SK-N-SH (cell line): Measurements from ENCODE around the gene FICD.

Experiments used
- EP300 ChIP-seq, 2 experiments: IDR thresholded peaks; 2 replicates each; pipeline versions ENCODE4 v1.4.0 to v1.6.1; 2012; ENCODE audit warnings: borderline replicate concordance in 1 of 2, low read depth in 1 of 2, low read length in 1 of 2
- EZH2phosphoT487 ChIP-seq: fragments of 200-600 bp; sonication (generic); IDR thresholded peaks from 2 replicates; pipeline ENCODE4 v1.6.1; 2017; ENCODE audit warnings: low read depth, mixed run types, mild to moderate bottlenecking, antibody characterized with exemption, moderate library complexity, borderline replicate concordance
- POLR2AphosphoS5 ChIP-seq: IDR thresholded peaks from 2 replicates; pipeline ENCODE4 v1.6.1; 2012; ENCODE audit warnings: low read depth, low read length
- RAD21 ChIP-seq: IDR thresholded peaks from 2 replicates; pipeline ENCODE4 v1.6.1; 2012; ENCODE audit warnings: mild to moderate bottlenecking, low read length
- SMC3 ChIP-seq: IDR thresholded peaks from 2 replicates; pipeline ENCODE4 v1.6.1; 2012; ENCODE audit warnings: low read depth, low read length, improper control_type of control experiment
- TEAD4 ChIP-seq: IDR thresholded peaks from 2 replicates; pipeline ENCODE4 v1.4.0; 2012; ENCODE audit warnings: mild to moderate bottlenecking, borderline replicate concordance; ENCODE audit not compliant: insufficient read depth
- TF ChIP-seq, protein P1 (sequence below): fragments of 200-600 bp; sonication (generic); IDR thresholded peaks from 2 replicates; pipeline ENCODE4 v1.6.1; 2017; ENCODE audit warnings: antibody characterized with exemption, mild to moderate bottlenecking, moderate library complexity

DNA sequence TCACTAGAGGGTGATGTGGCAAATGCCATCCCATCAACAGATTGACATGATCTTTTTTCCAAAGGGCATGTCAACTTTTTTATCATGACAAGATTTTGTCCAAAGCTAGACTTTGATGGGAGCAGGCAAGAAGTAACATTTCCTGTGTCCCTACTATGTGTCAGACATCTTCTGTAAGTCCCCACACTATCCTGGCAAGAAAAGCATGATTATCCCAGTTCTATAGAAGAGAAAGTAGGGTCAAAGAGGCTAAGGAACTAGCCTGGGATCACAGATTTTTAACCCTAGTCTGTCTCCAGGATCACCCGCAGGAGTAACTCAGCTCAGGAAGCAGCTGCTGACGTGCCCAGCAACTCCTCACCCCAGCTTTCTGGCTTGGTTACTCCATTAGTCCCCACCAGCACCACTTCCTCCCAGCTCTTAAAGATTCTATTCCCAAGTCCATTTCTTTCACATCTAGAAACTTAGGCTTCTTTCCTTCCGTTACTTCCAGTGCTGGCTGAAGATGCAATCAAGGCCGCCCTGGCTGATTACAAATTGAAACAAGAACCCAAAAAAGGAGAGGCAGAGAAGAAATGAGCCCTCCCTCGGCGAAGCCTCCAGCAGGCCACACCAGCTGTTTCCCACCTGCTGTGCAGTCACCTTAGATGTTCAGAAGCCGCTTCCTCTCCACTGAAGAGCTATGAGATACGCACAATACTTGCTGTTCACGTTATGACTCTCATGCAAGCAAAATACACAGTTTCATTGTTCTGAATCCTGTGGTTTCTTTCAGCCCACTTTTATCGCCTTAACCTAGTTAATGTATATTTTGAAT lies 53.5 kb downstream of the FICD start:
- TF ChIP-seq TEAD4 = no peak
- no peak for TF ChIP-seq POLR2AphosphoS5
- TF ChIP-seq, protein P1, sequence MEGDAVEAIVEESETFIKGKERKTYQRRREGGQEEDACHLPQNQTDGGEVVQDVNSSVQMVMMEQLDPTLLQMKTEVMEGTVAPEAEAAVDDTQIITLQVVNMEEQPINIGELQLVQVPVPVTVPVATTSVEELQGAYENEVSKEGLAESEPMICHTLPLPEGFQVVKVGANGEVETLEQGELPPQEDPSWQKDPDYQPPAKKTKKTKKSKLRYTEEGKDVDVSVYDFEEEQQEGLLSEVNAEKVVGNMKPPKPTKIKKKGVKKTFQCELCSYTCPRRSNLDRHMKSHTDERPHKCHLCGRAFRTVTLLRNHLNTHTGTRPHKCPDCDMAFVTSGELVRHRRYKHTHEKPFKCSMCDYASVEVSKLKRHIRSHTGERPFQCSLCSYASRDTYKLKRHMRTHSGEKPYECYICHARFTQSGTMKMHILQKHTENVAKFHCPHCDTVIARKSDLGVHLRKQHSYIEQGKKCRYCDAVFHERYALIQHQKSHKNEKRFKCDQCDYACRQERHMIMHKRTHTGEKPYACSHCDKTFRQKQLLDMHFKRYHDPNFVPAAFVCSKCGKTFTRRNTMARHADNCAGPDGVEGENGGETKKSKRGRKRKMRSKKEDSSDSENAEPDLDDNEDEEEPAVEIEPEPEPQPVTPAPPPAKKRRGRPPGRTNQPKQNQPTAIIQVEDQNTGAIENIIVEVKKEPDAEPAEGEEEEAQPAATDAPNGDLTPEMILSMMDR = no peak
- no peak for TF ChIP-seq EZH2phosphoT487
- TF ChIP-seq SMC3 = no peak
- no peak for TF ChIP-seq EP300 (IDR thresholded peaks at IDR 0.05; ENCODE audit: borderline replicate concordance in 1 of 2, low read depth in 1 of 2, low read length in 1 of 2)
- no peak for TF ChIP-seq RAD21
